Upper lobe of left lung (tissue), 6 donors: ENCODE measurements around the gene ABLIM3. TPM values are rescaled to one million over a fixed set of nuclear protein-coding genes. Genes with fewer than 3 reads are reported as not detected.
"Not testable (repeated sequence)": the region's sequence is repeated elsewhere in the genome, so short reads cannot be mapped to it uniquely, and the experiment has no call there.

Experiments
- ATAC-seq, 2 donors: fragments of 200-7000 bp; cut with Tn5 transposase; one replicate each; pipeline ENCODE4 v1.9.1; 2022; ENCODE audit warnings: mild to moderate bottlenecking in 2 of 2, moderate library complexity in 2 of 2; ENCODE audit not compliant: low FRiP score in 2 of 2
- DNase-seq, 2 donors: peaks; one replicate each; pipeline ENCODE4 v3.0.0-alpha.2; 2019 to 2020
- H3K27ac ChIP-seq, 4 donors: fragments of 200-600 bp; sonication (generic); one replicate each; pipeline ENCODE4 v1.5.1; 2016 to 2019
- H3K27me3 ChIP-seq, 4 donors: fragments of 200-600 bp; sonication (generic); one replicate each; pipeline ENCODE4 v1.5.1; 2017 to 2019
- H3K36me3 ChIP-seq, 4 donors: fragments of 200-600 bp; sonication (generic); one replicate each; pipeline ENCODE4 v1.5.1; 2016 to 2019
- H3K4me1 ChIP-seq, 4 donors: fragments of 200-600 bp; sonication (generic); one replicate each; pipeline ENCODE4 v1.5.1; 2018 to 2019
- H3K4me3 ChIP-seq, 4 donors: fragments of 200-600 bp; sonication (generic); one replicate each; pipeline ENCODE4 v1.5.1; 2017 to 2019; ENCODE audit warnings: mild to moderate bottlenecking in 2 of 4, moderate library complexity in 1 of 4
- H3K9me3 ChIP-seq, 4 donors: fragments of 200-600 bp; sonication (generic); one replicate each; pipeline ENCODE4 v1.5.1; 2018 to 2019
- EP300 ChIP-seq, 4 donors: sonication (generic); formaldehyde crosslinking; IDR thresholded peaks; one replicate each; pipeline ENCODE4 v1.5.1; 2017; ENCODE audit warnings: antibody characterized with exemption in 4 of 4, control low read depth in 2 of 4
- POLR2A ChIP-seq, 4 donors: fragments of 450-650 bp; IDR thresholded peaks; one replicate each; pipeline ENCODE4 v1.5.1; 2016 to 2017; ENCODE audit warnings: antibody characterized with exemption in 4 of 4, mild to moderate bottlenecking in 2 of 4
- POLR2AphosphoS5 ChIP-seq, 2 donors: sonication (generic); formaldehyde crosslinking; IDR thresholded peaks; one replicate each; pipeline ENCODE4 v1.5.1; 2017; ENCODE audit warnings: antibody characterized with exemption in 2 of 2
- WGBS, 2 donors: methylation state at CpG; one replicate each; pipeline ENCODE4 v1.1.5; 2017 to 2018; 5-methylcytosine and 5-hydroxymethylcytosine counted together
- total RNA-seq, 6 donors: library from RNA; depleted of rRNA in 4 of 6; stranded (reverse); fragments of >200 nt in 4 of 6; gene quantifications; one replicate each; pipeline versions ENCODE4 v1.1.0 to v1.2.1, GENCODE V29; 2016 to 2021
- TF ChIP-seq, protein P1 (sequence below), 6 experiments: fragments of 450-650 bp in 4 of 6; fragments of 200-600 bp in 2 of 6; sonication (generic) in 2 of 6; IDR thresholded peaks; one replicate each; pipeline ENCODE4 v1.5.1; 2016 to 2019; ENCODE audit warnings: antibody characterized with exemption in 6 of 6
- donor health status: DM: no; HTN: no; CAD: no; lungs with moderate emphysema.
- donor health status: DM: no; HTN: yes; CAD: no; lungs with severe emphysema.

The ABLIM3 gene
- total RNA-seq, 6 donors from 2014 or later, result 7.2 to 38.0 (median 21.0) TPM

DNA sequence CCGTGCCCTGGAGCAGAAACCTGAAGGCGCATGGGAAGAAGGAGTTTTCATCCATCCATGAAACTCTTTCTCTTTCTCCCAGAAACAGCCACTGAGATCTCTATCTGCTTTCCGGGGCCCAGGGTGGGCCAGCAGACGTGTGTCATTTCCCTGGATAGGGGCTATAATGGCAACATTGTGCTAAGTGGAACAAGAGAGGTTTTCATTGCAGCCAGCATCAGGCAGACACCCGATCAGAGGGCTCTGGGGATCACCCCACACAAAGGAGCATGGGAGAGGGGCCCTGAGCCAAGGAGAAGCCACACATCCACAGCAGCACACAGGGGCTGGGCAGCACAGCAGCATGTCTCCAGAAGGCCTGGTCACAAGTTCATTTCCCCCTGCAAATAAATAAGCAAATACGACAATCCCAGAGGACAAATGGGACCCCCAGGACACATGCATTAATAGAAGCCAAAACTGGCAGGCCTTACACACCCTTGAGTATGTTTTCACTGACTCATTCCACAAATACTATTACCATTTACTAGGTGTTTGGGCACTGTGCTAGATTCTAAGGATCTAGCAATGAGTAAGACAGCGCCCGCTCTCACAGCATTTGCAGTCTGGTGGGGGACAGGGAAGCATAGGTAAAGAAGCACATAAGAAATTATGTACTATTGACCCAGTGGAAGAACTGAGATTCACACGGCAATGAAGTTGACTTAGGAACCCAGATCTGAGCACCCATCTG is 126.1 kb downstream of the ABLIM3 start:
- no peaks in the 10 kb centered on the region for H3K36me3 ChIP-seq
- 87 to 93% methylated on average over 9 of the region's 9 CpGs for WGBS, 2 donors
- peaks cover 6 to 11% (median 6%) of the 10 kb centered on the region in 4 donors for H3K4me1 ChIP-seq
- peaks cover 0 to 12% (median 5%) of the 10 kb centered on the region in 4 donors for H3K9me3 ChIP-seq
- H3K4me3 ChIP-seq, result no peak overlapping the region
- ATAC-seq (no peak), DNase-seq (no peak)
- no peak for TF ChIP-seq POLR2AphosphoS5 (IDR thresholded peaks at IDR 0.05)
- no peak for TF ChIP-seq POLR2A (IDR thresholded peaks at IDR 0.05)
- no peak for TF ChIP-seq EP300 (IDR thresholded peaks at IDR 0.05)
- peaks cover 0 to 5% (median 0%) of the 10 kb centered on the region in 4 donors for H3K27me3 ChIP-seq
- no peak overlapping the region for H3K27ac ChIP-seq

- peaks cover 0 to 12% (median 5%) of the 10 kb centered on the region in 4 donors for H3K9me3 ChIP-seq
- 68 to 74% methylated on average over 6 of the region's 6 CpGs for WGBS, 2 donors
- no peaks in the 10 kb centered on the region for H3K36me3 ChIP-seq
- ATAC-seq, result peak in 1 of 2 donors; percentile 60
- H3K27ac ChIP-seq, result no peak overlapping the region
- H3K4me1 ChIP-seq, result peaks cover 6 to 19% (median 11%) of the 10 kb centered on the region in 4 donors
- no peak overlapping the region for H3K4me3 ChIP-seq
- peaks cover 0 to 5% (median 0%) of the 10 kb centered on the region in 4 donors for H3K27me3 ChIP-seq
- no peak for DNase-seq
- TF ChIP-seq, protein P1, sequence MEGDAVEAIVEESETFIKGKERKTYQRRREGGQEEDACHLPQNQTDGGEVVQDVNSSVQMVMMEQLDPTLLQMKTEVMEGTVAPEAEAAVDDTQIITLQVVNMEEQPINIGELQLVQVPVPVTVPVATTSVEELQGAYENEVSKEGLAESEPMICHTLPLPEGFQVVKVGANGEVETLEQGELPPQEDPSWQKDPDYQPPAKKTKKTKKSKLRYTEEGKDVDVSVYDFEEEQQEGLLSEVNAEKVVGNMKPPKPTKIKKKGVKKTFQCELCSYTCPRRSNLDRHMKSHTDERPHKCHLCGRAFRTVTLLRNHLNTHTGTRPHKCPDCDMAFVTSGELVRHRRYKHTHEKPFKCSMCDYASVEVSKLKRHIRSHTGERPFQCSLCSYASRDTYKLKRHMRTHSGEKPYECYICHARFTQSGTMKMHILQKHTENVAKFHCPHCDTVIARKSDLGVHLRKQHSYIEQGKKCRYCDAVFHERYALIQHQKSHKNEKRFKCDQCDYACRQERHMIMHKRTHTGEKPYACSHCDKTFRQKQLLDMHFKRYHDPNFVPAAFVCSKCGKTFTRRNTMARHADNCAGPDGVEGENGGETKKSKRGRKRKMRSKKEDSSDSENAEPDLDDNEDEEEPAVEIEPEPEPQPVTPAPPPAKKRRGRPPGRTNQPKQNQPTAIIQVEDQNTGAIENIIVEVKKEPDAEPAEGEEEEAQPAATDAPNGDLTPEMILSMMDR (IDR thresholded peaks at IDR 0.05), result peak; percentile 66 to 84 (median 80)
- TF ChIP-seq POLR2AphosphoS5 (IDR thresholded peaks at IDR 0.05), result no peak
Measured at GRCh38 chr5:149268928-149269557, 127.8 kb downstream of the ABLIM3 start.

GRCh38 chr5:149271195-149271715 is 130.0 kb downstream of the ABLIM3 start:
- H3K27me3 ChIP-seq, result peaks cover 0 to 5% (median 0%) of the 10 kb centered on the region in 4 donors
- WGBS, 2 donors, result 5 to 9% methylated on average over 25 to 40 of the region's 40 CpGs
- H3K27ac ChIP-seq, result peak overlapping the region; percentile 84 to 89 (median 89)
- peaks cover 0 to 12% (median 5%) of the 10 kb centered on the region in 4 donors for H3K9me3 ChIP-seq
- TF ChIP-seq EP300 (IDR thresholded peaks at IDR 0.05) (no peak), POLR2AphosphoS5 (IDR thresholded peaks at IDR 0.05) (peak in 1 of 2 donors; percentile 25)
- peak overlapping the region; percentile 61 to 74 (median 68) for H3K4me3 ChIP-seq
- peaks cover 6 to 22% (median 11%) of the 10 kb centered on the region in 4 donors for H3K4me1 ChIP-seq
- DNase-seq (no peak), ATAC-seq (no peak)
- no peaks in the 10 kb centered on the region for H3K36me3 ChIP-seq

GRCh38 chr5:149271716-149272563 is 130.6 kb downstream of the ABLIM3 start, which contains the start of gene AFAP1L1:
TSS of gene AFAP1L1 (plus strand) at chr5:149271859. CDS start at chr5:149271969, 110 bp downstream.
- peaks cover 0 to 5% (median 0%) of the 10 kb centered on the region in 4 donors for H3K27me3 ChIP-seq
- H3K4me3 ChIP-seq, result peak within 1 kb of the TSS; percentile 61 to 74 (median 68)
- TF ChIP-seq POLR2A (IDR thresholded peaks at IDR 0.05), result peak in 2 of 4 donors; percentile 33 to 62
- no peak for TF ChIP-seq EP300 (IDR thresholded peaks at IDR 0.05)
- TF ChIP-seq POLR2AphosphoS5 (IDR thresholded peaks at IDR 0.05), result peak in 1 of 2 donors; percentile 66
- TF ChIP-seq, protein P1 (IDR thresholded peaks at IDR 0.05), result no peak
- no peaks in the 10 kb centered on the region for H3K36me3 ChIP-seq
- ATAC-seq, result peak; percentile 82 to 85
- H3K4me1 ChIP-seq, result peaks cover 6 to 22% (median 11%) of the 10 kb centered on the region in 4 donors
- WGBS, 2 donors, result 1% methylated on average over 47 to 51 of the region's 81 CpGs
- H3K9me3 ChIP-seq, result peaks cover 0 to 12% (median 5%) of the 10 kb centered on the region in 4 donors
- peak; percentile 65 to 90 for DNase-seq
- peak within 1 kb of the TSS; percentile 84 to 89 (median 89) for H3K27ac ChIP-seq

DNA sequence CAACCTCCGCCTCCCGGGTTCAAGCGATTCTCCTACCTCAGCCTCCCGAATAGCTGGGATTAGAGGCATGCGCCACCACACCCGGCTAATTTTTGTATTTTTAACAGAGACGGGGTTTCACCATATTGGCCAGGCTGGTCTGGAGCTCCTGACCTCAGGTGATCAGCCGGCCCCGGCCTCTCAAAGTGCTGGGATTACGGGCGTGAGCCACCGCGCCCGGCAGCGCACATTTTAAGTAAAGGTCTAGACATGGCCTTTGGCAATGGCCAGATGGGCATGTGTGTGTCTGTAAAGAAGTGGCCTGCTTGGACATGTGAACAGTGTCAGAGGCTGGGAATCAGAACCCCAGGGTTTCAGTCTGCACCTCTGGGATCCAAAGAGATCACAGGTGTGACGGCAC is 131.5 kb downstream of the ABLIM3 start:
- not testable (repeated sequence) for H3K36me3 ChIP-seq, ATAC-seq, H3K27me3 ChIP-seq
- peak in 1 of 2 donors; percentile 67 for DNase-seq
- peak overlapping the region in 3 of 4 donors; percentile 62 to 74 (median 73) for H3K4me3 ChIP-seq
- H3K4me1 ChIP-seq, result peaks cover 6 to 29% (median 17%) of the 10 kb centered on the region in 4 donors
- peaks cover 0 to 12% (median 5%) of the 10 kb centered on the region in 4 donors for H3K9me3 ChIP-seq
- WGBS, 2 donors, result 52 to 61% methylated on average over 15 to 16 of the region's 16 CpGs
- H3K27ac ChIP-seq, result peak overlapping the region; percentile 84 to 89 (median 89)
